Epithelial cell of proximal tubule (primary cell): Measurements from ENCODE around the gene CFAP54. TPM values are rescaled to one million over a fixed set of nuclear protein-coding genes. Genes with fewer than 3 reads are reported as not detected.

Experiments
- DNase-seq: peaks from one replicate; pipeline ENCODE4 v3.0.0-alpha.2; 2011; ENCODE audit warnings: low read depth
- H3K4me3 ChIP-seq: 2 replicates; pipeline ENCODE4 v1.5.1; 2011; ENCODE audit warnings: low read depth, mild to moderate bottlenecking, low read length
- CTCF ChIP-seq: conservative IDR thresholded peaks from 2 replicates; pipeline ENCODE4 v1.5.1; 2012; ENCODE audit warnings: low read depth, mild to moderate bottlenecking, low read length
- total RNA-seq: library from RNA; depleted of rRNA; stranded (reverse); fragments of >200 nt; gene quantifications from 2 replicates; pipeline ENCODE4 v1.2.3, GENCODE V29; 2015

The CFAP54 gene
- total RNA-seq, 1 donor from 2014 or later: 0.40 TPM

GRCh38 chr12:96495155-96495554 lies 5.8 kb downstream of the CFAP54 start:
- no peak for DNase-seq
- TF ChIP-seq CTCF: no peak
- H3K4me3 ChIP-seq: no peak overlapping the region

DNA sequence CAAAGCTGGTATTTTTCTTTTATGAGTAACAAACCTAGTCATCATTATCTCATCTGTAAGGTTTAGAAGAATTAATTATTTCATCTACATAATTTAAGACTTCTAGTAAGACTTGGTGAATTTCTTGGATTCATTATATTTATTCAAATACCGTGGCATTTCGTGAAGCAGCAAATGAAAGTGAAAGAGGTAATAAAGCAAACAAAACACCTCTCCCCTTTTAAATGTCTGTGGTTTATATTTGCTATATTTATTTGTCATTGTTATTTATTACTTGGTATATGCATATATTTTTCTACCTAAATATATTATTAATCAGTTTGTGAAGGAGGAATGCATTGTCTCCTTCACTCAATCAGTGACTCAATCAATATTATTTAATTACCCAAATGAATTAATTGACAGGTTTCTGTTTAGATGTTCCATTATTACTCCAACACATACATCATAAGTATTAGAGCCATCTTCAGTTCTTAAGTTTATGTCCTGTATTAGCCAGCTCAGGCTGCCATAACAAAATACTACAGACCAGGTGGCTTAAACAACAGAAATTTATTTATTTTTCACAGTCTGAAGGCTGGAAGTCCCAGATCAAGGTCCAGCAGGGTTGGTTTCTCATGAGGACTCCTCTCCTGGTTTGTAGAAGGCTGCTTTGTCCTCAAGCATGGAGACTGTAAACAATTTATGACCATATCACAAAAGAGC lies 6.6 kb downstream of the CFAP54 start:
- no peak for TF ChIP-seq CTCF
- H3K4me3 ChIP-seq: no peak overlapping the region
- DNase-seq: no peak

GRCh38 chr12:96496944-96497343 lies 7.6 kb downstream of the CFAP54 start:
- no peak for TF ChIP-seq CTCF
- no peak for DNase-seq

GRCh38 chr12:96497855-96498254 lies 8.5 kb downstream of the CFAP54 start:
- no peak for TF ChIP-seq CTCF
- H3K4me3 ChIP-seq: no peak overlapping the region
- DNase-seq: no peak

More at GRCh38 chr12:96496944-96497343, 7.6 kb downstream of the CFAP54 start:
- H3K4me3 ChIP-seq: no peak overlapping the region

DNA sequence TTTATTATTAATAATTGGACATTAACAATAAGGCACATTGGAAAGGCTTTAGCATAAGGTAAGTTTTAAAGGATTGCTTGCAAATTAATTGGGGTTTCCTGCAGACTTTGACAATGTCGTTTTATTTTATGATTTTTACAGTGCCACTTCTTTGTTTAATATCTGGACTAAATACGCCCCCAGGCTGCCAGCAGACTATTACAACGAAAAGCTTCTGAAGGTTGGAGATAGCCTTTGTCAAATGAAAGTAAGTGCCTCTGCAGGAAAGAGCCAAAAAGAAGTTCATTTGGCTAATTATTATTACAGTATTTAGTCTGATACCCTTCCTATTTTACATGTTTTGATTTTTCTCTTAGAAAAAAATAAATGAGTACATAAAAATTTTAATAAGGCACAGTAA lies 11.3 kb downstream of the CFAP54 start:
- no peak for DNase-seq

GRCh38 chr12:96501133-96501761 lies 11.9 kb downstream of the CFAP54 start:
- TF ChIP-seq CTCF: no peak
- peak; percentile 93 for DNase-seq
- no peak overlapping the region for H3K4me3 ChIP-seq

More for the DNA sequence above, 11.3 kb downstream of the CFAP54 start:
- H3K4me3 ChIP-seq: no peak overlapping the region
- TF ChIP-seq CTCF: peak; percentile 9

- H3K4me3 ChIP-seq: no peak overlapping the region
- no peak for DNase-seq
- no peak for TF ChIP-seq CTCF
These were observed 12.5 kb downstream of the CFAP54 start for GRCh38 chr12:96501908-96502307.
